Measurements from ENCODE around the gene DYNLT2. TPM values are rescaled to one million over a fixed set of nuclear protein-coding genes. Genes with fewer than 3 reads are reported as not detected.

The DYNLT2 gene
- total and polyA plus RNA-seq, 2 donors from 2014 or later: 1.9 to 2.6 TPM

DNA sequence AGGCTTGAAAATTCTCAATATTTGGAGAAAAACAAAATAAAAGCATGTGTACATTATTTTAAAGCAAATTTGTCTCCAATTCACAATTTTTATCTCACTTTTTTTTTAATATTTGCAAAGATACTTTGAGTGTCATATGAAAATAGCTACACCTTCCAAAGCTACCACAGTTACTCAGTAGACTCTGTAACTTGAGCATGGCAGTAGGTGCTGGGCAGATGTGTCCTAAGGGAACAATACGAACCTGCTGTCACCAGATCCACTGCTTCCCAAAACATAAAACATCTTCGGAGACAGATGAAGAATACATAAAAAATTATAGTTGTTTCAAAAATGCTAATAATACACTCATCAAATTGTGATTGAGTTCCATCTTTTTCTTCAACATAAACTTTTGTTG lies 60.1 kb downstream of the DYNLT2 start:
- intact Hi-C loops (cut with DNase I): no loop called here
- Histone ChIP-seq H3K27me3 (ENCODE audit: control insufficient read depth, insufficient read depth, low read length) (no peaks in the 10 kb centered on the region), H3K9ac (ENCODE audit: low read length in 3 of 3) (no peak overlapping the region), H3K27ac (ENCODE audit: low read depth in 2 of 2, low read length in 2 of 2) (no peak overlapping the region), H3K9me3 (ENCODE audit: control insufficient read depth in 2 of 3, insufficient read depth in 1 of 3, low read length in 3 of 3) (peaks cover 0 to 3% (median 3%) of the 10 kb centered on the region in 3 donors), H3K36me3 (ENCODE audit: control insufficient read depth in 2 of 3, insufficient read depth in 3 of 3, low read length in 3 of 3) (peaks cover 3 to 9% (median 7%) of the 10 kb centered on the region in 3 donors), H3K4me3 (ENCODE audit: low read length in 3 of 3) (no peak overlapping the region), H3K4me1 (ENCODE audit: control insufficient read depth in 2 of 3, insufficient read depth in 2 of 3, low read depth in 1 of 3, low read length in 3 of 3) (no peaks in the 10 kb centered on the region)
- TF ChIP-seq, protein P1, sequence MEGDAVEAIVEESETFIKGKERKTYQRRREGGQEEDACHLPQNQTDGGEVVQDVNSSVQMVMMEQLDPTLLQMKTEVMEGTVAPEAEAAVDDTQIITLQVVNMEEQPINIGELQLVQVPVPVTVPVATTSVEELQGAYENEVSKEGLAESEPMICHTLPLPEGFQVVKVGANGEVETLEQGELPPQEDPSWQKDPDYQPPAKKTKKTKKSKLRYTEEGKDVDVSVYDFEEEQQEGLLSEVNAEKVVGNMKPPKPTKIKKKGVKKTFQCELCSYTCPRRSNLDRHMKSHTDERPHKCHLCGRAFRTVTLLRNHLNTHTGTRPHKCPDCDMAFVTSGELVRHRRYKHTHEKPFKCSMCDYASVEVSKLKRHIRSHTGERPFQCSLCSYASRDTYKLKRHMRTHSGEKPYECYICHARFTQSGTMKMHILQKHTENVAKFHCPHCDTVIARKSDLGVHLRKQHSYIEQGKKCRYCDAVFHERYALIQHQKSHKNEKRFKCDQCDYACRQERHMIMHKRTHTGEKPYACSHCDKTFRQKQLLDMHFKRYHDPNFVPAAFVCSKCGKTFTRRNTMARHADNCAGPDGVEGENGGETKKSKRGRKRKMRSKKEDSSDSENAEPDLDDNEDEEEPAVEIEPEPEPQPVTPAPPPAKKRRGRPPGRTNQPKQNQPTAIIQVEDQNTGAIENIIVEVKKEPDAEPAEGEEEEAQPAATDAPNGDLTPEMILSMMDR (IDR thresholded peaks at IDR 0.05; ENCODE audit: borderline replicate concordance, extremely low read depth, insufficient read depth): no peak
- FAIRE-seq (no peak), DNase-seq (no peak)

Other genes with a start within 250 kb of the DYNLT2 start
- gene WDR27, start 49.5 kb downstream of the DYNLT2 start, total RNA-seq: 45.0 TPM
- 12.3 TPM for gene WDR27, start 49.5 kb downstream of the DYNLT2 start, polyA plus RNA-seq (ENCODE audit: insufficient read depth, low read depth, low replicate concordance)
- gene C6orf120, start 49.4 kb downstream of the DYNLT2 start, total RNA-seq: 23.1 TPM
- 10.9 TPM for gene C6orf120, start 49.4 kb downstream of the DYNLT2 start, polyA plus RNA-seq (ENCODE audit: insufficient read depth, low read depth, low replicate concordance)
- gene PHF10, start 27.1 kb downstream of the DYNLT2 start, total RNA-seq: 35.9 TPM
- gene PHF10, start 27.1 kb downstream of the DYNLT2 start, polyA plus RNA-seq (ENCODE audit: insufficient read depth, low read depth, low replicate concordance): 34.5 TPM
- 36.8 TPM for gene ERMARD, start 50 bp upstream of the DYNLT2 start, total RNA-seq
- gene ERMARD, start 50 bp upstream of the DYNLT2 start, polyA plus RNA-seq (ENCODE audit: insufficient read depth, low read depth, low replicate concordance): 22.3 TPM